ENCODE measurements around the gene CORO7.

DNA sequence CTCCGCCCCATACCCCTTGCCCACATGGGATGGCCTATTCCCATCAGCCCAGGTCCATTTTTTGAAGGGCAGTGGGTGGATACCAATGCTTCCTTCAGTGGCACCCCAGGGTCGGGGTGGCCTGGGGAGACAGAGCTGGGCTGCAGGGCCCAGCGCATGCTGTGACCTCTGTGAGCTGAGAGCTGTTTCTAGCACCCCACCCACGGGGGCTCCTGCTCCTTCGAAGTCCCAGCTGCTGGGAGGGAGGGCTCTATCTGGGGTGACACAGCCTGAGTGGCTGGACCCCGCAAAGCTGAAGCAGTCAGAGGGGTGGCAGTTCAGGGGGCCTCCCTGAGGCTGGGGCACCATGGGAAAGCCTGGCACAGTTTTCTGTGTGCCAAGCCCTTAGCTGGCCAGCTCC lies 76.0 kb downstream of the CORO7 start:
- TF ChIP-seq, protein P1, sequence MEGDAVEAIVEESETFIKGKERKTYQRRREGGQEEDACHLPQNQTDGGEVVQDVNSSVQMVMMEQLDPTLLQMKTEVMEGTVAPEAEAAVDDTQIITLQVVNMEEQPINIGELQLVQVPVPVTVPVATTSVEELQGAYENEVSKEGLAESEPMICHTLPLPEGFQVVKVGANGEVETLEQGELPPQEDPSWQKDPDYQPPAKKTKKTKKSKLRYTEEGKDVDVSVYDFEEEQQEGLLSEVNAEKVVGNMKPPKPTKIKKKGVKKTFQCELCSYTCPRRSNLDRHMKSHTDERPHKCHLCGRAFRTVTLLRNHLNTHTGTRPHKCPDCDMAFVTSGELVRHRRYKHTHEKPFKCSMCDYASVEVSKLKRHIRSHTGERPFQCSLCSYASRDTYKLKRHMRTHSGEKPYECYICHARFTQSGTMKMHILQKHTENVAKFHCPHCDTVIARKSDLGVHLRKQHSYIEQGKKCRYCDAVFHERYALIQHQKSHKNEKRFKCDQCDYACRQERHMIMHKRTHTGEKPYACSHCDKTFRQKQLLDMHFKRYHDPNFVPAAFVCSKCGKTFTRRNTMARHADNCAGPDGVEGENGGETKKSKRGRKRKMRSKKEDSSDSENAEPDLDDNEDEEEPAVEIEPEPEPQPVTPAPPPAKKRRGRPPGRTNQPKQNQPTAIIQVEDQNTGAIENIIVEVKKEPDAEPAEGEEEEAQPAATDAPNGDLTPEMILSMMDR (IDR thresholded peaks at IDR 0.05) = no peak
- TF ChIP-seq POLR2AphosphoS5 (IDR thresholded peaks at IDR 0.05; ENCODE audit: insufficient read depth in 1 of 2, low read depth in 1 of 2) = no peak

Measured in vagina (tissue), 2 donors.